ENCODE results near the gene DMRT2.

GRCh38 chr9:1042466-1042865 is 7.7 kb upstream of the DMRT2 start:
- TF ChIP-seq CTCF (IDR thresholded peaks at IDR 0.05; ENCODE audit: low read depth, low read length, missing input control) (no peak), REST (IDR thresholded peaks at IDR 0.05) (no peak), GABPA (IDR thresholded peaks at IDR 0.05 in 1 of 2, conservative IDR thresholded peaks at IDR 0.05 in 1 of 2) (no peak), JUND (IDR thresholded peaks at IDR 0.05) (no peak), TAF1 (conservative IDR thresholded peaks at IDR 0.05) (no peak), RXRA (IDR thresholded peaks at IDR 0.05) (no peak)
